ENCODE measurements around the gene YRDC.

YRDC gene

GRCh38 chr1:37840711-37841110, 32.7 kb upstream of the YRDC start:
- in situ Hi-C loops (cut with MboI; ENCODE audit: low sequenced_read_pairs, unreplicated experiment) = no loop called here

GRCh38 chr1:37839676-37840075, 31.7 kb upstream of the YRDC start:
- TF ChIP-seq CTCF (IDR thresholded peaks at IDR 0.05; ENCODE audit: borderline replicate concordance, control extremely low read depth, extremely low read depth, insufficient read depth, missing control alignments) = no peak
- DNase-seq (ENCODE audit: low spot score) = no peak
- in situ Hi-C loops (cut with MboI; ENCODE audit: low sequenced_read_pairs, unreplicated experiment) = no loop called here

More at GRCh38 chr1:37840711-37841110, 32.7 kb upstream of the YRDC start:
- TF ChIP-seq CTCF (IDR thresholded peaks at IDR 0.05; ENCODE audit: borderline replicate concordance, control extremely low read depth, extremely low read depth, insufficient read depth, missing control alignments) = no peak
- no peak for DNase-seq (ENCODE audit: low spot score)

GRCh38 chr1:37836788-37837187, 28.8 kb upstream of the YRDC start:
- DNase-seq (ENCODE audit: low spot score) = no peak
- TF ChIP-seq CTCF (IDR thresholded peaks at IDR 0.05; ENCODE audit: borderline replicate concordance, control extremely low read depth, extremely low read depth, insufficient read depth, missing control alignments) = no peak
- in situ Hi-C loops (cut with MboI; ENCODE audit: low sequenced_read_pairs, unreplicated experiment) = no loop called here

- DNase-seq (ENCODE audit: low spot score) = no peak
- in situ Hi-C loops (cut with MboI; ENCODE audit: low sequenced_read_pairs, unreplicated experiment) = no loop called here
- TF ChIP-seq CTCF (IDR thresholded peaks at IDR 0.05; ENCODE audit: borderline replicate concordance, control extremely low read depth, extremely low read depth, insufficient read depth, missing control alignments) = no peak
Measured at GRCh38 chr1:37831809-37832208, 23.8 kb upstream of the YRDC start.

- DNase-seq (ENCODE audit: low spot score) = no peak
- no peak for TF ChIP-seq CTCF (IDR thresholded peaks at IDR 0.05; ENCODE audit: borderline replicate concordance, control extremely low read depth, extremely low read depth, insufficient read depth, missing control alignments)
- in situ Hi-C loops (cut with MboI; ENCODE audit: low sequenced_read_pairs, unreplicated experiment) = no loop called here
Measured at GRCh38 chr1:37831109-37831508, 23.1 kb upstream of the YRDC start.

- no peak for TF ChIP-seq CTCF (IDR thresholded peaks at IDR 0.05; ENCODE audit: borderline replicate concordance, control extremely low read depth, extremely low read depth, insufficient read depth, missing control alignments)
- in situ Hi-C loops (cut with MboI; ENCODE audit: low sequenced_read_pairs, unreplicated experiment) = no loop called here
- no peak for DNase-seq (ENCODE audit: low spot score)
Measured at GRCh38 chr1:37828410-37829074, 20.5 kb upstream of the YRDC start.

All from GM13976 (cell line).